ENCODE measurements around the gene TTC17.

TTC17 gene

DNA sequence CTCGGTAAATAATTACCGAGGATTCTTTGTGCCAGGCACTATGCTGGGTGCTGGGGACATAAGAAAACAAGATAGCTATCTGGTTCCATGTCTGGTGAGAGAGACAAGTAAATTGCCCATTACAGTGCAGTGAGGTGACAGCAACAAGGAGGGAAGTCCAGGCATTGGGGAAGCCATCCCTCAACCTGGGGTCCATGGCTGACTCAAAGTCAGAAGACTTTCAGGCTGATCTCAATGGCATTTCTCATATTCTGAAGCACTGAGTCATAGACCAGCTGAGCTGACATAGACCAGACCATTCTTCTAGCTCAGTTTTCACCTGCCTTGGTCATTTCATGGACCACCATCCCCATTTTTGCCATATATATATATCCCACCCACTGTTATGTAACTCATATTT lies 158.8 kb downstream of the TTC17 start:
- H3K9me3 ChIP-seq (ENCODE audit: control insufficient read depth, insufficient read depth, low read depth, low read length): no peaks in the 10 kb centered on the region
- POLR2A ChIA-PET: interaction anchor here (0.6 kb wide), 1 partner anchor 112 kb away, joined by 3 read pairs; no protein-coding TSS in a partner anchor
- no peaks in the 10 kb centered on the region for H3K36me3 ChIP-seq (ENCODE audit: control insufficient read depth in 2 of 2, insufficient read depth in 1 of 2, low read length in 2 of 2)
- H3K4me1 ChIP-seq (ENCODE audit: control insufficient read depth, insufficient read depth, low read length): no peaks in the 10 kb centered on the region
- H3K4me3 ChIP-seq (ENCODE audit: low read depth, low read length): no peak overlapping the region
- TF ChIP-seq, protein P1, sequence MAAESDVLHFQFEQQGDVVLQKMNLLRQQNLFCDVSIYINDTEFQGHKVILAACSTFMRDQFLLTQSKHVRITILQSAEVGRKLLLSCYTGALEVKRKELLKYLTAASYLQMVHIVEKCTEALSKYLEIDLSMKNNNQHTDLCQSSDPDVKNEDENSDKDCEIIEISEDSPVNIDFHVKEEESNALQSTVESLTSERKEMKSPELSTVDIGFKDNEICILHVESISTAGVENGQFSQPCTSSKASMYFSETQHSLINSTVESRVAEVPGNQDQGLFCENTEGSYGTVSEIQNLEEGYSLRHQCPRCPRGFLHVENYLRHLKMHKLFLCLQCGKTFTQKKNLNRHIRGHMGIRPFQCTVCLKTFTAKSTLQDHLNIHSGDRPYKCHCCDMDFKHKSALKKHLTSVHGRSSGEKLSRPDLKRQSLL (tag by site-specific recombination; IDR thresholded peaks at IDR 0.05): no peak
- no peak for TF ChIP-seq ZFP41 (tag by site-specific recombination; IDR thresholded peaks at IDR 0.05; ENCODE audit: borderline replicate concordance)
- no peak for TF ChIP-seq ZNF132 (tag by site-specific recombination; IDR thresholded peaks at IDR 0.05; ENCODE audit: borderline replicate concordance)
- CTCF ChIA-PET: interaction anchor here (0.7 kb wide), 1 partner anchor 55 kb away, joined by 3 read pairs; no protein-coding TSS in a partner anchor
- H3K27ac ChIP-seq (ENCODE audit: extremely low read depth, low read depth, low read length): no peak overlapping the region

DNA sequence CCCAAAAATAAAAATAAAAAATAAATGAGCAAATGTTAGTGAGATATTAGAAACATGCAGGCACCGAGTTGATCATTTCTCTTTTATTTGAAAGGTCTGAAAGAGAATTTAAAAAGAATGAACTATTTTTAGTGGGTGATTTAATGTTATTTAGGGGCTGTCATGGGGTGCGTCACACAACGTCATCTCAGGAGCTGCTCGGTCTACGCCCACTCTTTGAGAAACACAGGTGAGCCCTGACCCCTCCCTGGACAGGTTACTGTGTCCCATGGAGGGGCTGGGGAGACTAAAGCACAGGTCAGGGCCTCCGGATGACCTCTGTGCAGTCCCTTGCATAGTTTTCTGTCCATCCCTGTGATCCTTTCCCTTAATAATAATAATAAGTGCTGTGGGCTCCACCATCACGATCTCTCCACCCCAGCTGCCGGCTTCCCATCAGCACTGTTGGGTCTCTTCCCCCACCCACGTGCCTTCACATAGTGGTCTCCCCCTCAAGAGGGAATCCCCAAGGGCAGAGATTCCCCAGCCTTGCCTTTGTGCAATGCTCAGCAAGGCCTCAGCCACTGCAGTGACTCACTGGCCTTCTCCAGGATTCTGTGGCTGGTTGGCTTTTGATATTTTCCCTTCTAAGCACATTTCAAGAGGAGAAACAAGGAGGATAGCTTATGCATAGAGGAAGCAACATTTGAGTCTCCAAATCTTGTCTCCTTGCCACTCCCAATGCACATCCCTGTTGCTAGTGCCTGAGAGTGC lies 159.9 kb downstream of the TTC17 start:
- CTCF ChIA-PET: no interaction called here
- TF ChIP-seq ZNF560 (tag by site-specific recombination; IDR thresholded peaks at IDR 0.05; ENCODE audit: borderline replicate concordance) (no peak), KLF16 (tag by site-specific recombination; IDR thresholded peaks at IDR 0.05) (no peak), ZNF404 (tag by site-specific recombination; IDR thresholded peaks at IDR 0.05) (no peak), ZBTB17 (tag by site-specific recombination; IDR thresholded peaks at IDR 0.05) (no peak), TCF7L2 (IDR thresholded peaks at IDR 0.05; ENCODE audit: borderline replicate concordance, low read depth, low read length) (no peak), ZNF48 (tag by site-specific recombination; IDR thresholded peaks at IDR 0.05) (no peak), ZSCAN16 (tag by site-specific recombination; IDR thresholded peaks at IDR 0.05) (no peak), ZNF830 (tag by site-specific recombination; IDR thresholded peaks at IDR 0.05; ENCODE audit: low read depth) (no peak), ZNF341 (tag by site-specific recombination; IDR thresholded peaks at IDR 0.05; ENCODE audit: low read depth) (no peak), ZNF2 (tag by site-specific recombination; IDR thresholded peaks at IDR 0.05) (no peak), ZNF521 (tag by site-specific recombination; IDR thresholded peaks at IDR 0.05) (no peak)
- TF ChIP-seq, protein P2, sequence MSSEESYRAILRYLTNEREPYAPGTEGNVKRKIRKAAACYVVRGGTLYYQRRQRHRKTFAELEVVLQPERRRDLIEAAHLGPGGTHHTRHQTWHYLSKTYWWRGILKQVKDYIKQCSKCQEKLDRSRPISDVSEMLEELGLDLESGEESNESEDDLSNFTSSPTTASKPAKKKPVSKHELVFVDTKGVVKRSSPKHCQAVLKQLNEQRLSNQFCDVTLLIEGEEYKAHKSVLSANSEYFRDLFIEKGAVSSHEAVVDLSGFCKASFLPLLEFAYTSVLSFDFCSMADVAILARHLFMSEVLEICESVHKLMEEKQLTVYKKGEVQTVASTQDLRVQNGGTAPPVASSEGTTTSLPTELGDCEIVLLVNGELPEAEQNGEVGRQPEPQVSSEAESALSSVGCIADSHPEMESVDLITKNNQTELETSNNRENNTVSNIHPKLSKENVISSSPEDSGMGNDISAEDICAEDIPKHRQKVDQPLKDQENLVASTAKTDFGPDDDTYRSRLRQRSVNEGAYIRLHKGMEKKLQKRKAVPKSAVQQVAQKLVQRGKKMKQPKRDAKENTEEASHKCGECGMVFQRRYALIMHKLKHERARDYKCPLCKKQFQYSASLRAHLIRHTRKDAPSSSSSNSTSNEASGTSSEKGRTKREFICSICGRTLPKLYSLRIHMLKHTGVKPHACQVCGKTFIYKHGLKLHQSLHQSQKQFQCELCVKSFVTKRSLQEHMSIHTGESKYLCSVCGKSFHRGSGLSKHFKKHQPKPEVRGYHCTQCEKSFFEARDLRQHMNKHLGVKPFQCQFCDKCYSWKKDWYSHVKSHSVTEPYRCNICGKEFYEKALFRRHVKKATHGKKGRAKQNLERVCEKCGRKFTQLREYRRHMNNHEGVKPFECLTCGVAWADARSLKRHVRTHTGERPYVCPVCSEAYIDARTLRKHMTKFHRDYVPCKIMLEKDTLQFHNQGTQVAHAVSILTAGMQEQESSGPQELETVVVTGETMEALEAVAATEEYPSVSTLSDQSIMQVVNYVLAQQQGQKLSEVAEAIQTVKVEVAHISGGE (tag by site-specific recombination; conservative IDR thresholded peaks at IDR 0.05; ENCODE audit: low read depth): no peak
- TF ChIP-seq, protein P3, sequence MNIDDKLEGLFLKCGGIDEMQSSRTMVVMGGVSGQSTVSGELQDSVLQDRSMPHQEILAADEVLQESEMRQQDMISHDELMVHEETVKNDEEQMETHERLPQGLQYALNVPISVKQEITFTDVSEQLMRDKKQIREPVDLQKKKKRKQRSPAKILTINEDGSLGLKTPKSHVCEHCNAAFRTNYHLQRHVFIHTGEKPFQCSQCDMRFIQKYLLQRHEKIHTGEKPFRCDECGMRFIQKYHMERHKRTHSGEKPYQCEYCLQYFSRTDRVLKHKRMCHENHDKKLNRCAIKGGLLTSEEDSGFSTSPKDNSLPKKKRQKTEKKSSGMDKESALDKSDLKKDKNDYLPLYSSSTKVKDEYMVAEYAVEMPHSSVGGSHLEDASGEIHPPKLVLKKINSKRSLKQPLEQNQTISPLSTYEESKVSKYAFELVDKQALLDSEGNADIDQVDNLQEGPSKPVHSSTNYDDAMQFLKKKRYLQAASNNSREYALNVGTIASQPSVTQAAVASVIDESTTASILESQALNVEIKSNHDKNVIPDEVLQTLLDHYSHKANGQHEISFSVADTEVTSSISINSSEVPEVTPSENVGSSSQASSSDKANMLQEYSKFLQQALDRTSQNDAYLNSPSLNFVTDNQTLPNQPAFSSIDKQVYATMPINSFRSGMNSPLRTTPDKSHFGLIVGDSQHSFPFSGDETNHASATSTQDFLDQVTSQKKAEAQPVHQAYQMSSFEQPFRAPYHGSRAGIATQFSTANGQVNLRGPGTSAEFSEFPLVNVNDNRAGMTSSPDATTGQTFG (tag by site-specific recombination; IDR thresholded peaks at IDR 0.05; ENCODE audit: borderline replicate concordance): no peak
- TF ChIP-seq, protein P1 (tag by site-specific recombination; IDR thresholded peaks at IDR 0.05): no peak
- TF ChIP-seq, protein P4, sequence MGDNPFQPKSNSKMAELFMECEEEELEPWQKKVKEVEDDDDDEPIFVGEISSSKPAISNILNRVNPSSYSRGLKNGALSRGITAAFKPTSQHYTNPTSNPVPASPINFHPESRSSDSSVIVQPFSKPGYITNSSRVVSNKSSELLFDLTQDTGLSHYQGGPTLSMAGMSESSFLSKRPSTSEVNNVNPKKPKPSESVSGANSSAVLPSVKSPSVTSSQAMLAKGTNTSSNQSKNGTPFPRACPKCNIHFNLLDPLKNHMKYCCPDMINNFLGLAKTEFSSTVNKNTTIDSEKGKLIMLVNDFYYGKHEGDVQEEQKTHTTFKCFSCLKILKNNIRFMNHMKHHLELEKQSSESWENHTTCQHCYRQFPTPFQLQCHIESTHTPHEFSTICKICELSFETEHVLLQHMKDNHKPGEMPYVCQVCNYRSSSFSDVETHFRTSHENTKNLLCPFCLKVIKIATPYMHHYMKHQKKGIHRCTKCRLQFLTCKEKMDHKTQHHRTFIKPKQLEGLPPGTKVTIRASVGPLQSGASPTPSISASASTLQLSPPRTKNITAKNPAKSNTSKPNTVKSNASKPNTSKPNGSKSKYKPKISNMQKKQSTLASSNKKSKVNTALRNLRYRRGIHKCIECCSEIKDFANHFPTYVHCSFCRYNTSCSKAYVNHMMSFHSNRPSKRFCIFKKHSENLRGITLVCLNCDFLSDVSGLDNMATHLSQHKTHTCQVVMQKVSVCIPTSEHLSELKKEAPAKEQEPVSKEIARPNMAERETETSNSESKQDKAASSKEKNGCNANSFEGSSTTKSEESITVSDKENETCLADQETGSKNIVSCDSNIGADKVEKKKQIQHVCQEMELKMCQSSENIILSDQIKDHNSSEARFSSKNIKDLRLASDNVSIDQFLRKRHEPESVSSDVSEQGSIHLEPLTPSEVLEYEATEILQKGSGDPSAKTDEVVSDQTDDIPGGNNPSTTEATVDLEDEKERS (tag by site-specific recombination; IDR thresholded peaks at IDR 0.05): no peak
- TF ChIP-seq, protein P5, sequence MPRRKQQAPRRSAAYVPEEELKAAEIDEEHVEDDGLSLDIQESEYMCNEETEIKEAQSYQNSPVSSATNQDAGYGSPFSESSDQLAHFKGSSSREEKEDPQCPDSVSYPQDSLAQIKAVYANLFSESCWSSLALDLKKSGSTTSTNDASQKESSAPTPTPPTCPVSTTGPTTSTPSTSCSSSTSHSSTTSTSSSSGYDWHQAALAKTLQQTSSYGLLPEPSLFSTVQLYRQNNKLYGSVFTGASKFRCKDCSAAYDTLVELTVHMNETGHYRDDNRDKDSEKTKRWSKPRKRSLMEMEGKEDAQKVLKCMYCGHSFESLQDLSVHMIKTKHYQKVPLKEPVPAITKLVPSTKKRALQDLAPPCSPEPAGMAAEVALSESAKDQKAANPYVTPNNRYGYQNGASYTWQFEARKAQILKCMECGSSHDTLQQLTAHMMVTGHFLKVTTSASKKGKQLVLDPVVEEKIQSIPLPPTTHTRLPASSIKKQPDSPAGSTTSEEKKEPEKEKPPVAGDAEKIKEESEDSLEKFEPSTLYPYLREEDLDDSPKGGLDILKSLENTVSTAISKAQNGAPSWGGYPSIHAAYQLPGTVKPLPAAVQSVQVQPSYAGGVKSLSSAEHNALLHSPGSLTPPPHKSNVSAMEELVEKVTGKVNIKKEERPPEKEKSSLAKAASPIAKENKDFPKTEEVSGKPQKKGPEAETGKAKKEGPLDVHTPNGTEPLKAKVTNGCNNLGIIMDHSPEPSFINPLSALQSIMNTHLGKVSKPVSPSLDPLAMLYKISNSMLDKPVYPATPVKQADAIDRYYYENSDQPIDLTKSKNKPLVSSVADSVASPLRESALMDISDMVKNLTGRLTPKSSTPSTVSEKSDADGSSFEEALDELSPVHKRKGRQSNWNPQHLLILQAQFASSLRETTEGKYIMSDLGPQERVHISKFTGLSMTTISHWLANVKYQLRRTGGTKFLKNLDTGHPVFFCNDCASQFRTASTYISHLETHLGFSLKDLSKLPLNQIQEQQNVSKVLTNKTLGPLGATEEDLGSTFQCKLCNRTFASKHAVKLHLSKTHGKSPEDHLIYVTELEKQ (tag by site-specific recombination; IDR thresholded peaks at IDR 0.05; ENCODE audit: borderline replicate concordance): no peak

More for the DNA sequence above, 159.9 kb downstream of the TTC17 start:
- no peaks in the 10 kb centered on the region for H3K4me1 ChIP-seq (ENCODE audit: control insufficient read depth, insufficient read depth, low read length)
- POLR2A ChIA-PET: no interaction called here
- H3K27ac ChIP-seq (ENCODE audit: extremely low read depth, low read depth, low read length): no peak overlapping the region
- H3K9me3 ChIP-seq (ENCODE audit: control insufficient read depth, insufficient read depth, low read depth, low read length): no peaks in the 10 kb centered on the region
- no peaks in the 10 kb centered on the region for H3K36me3 ChIP-seq (ENCODE audit: control insufficient read depth in 2 of 2, insufficient read depth in 1 of 2, low read length in 2 of 2)
- no peak overlapping the region for H3K4me3 ChIP-seq (ENCODE audit: low read depth, low read length)
